Loucy (cell line): ENCODE measurements around the gene CNTNAP2.

ENCODE experiments used
- EZH2phosphoT487 ChIP-seq: fragments of 200-600 bp; IDR thresholded peaks from 2 replicates; pipeline ENCODE4 v1.6.1; 2018; ENCODE audit warnings: antibody characterized with exemption, mild to moderate bottlenecking, moderate library complexity, borderline replicate concordance
- TF ChIP-seq, protein P1 (sequence below): fragments of 200-600 bp; sonication (generic); conservative IDR thresholded peaks from 2 replicates; pipeline ENCODE4 v1.5.1; 2014; ENCODE audit warnings: mild to moderate bottlenecking, antibody characterized with exemption, low read length

DNA sequence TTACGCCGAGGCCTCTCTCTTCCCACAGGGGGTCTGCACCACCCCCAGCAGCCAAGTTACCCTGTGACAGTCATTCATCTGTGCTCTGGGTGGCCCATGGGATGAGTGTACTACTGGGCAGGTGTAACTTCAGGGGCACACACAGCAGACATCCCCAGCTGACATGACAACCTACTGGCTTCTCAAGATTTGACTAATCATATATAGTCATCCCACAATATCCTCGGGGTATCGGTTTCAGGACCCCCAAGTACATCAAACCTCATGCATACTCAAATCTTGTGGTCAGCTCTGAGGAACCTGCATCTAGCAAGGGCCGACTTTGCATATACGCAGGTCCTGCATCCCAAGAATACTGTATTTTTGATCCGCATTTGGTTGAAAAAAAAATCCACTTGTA is 2137.0 kb downstream of the CNTNAP2 start:
- TF ChIP-seq, protein P1, sequence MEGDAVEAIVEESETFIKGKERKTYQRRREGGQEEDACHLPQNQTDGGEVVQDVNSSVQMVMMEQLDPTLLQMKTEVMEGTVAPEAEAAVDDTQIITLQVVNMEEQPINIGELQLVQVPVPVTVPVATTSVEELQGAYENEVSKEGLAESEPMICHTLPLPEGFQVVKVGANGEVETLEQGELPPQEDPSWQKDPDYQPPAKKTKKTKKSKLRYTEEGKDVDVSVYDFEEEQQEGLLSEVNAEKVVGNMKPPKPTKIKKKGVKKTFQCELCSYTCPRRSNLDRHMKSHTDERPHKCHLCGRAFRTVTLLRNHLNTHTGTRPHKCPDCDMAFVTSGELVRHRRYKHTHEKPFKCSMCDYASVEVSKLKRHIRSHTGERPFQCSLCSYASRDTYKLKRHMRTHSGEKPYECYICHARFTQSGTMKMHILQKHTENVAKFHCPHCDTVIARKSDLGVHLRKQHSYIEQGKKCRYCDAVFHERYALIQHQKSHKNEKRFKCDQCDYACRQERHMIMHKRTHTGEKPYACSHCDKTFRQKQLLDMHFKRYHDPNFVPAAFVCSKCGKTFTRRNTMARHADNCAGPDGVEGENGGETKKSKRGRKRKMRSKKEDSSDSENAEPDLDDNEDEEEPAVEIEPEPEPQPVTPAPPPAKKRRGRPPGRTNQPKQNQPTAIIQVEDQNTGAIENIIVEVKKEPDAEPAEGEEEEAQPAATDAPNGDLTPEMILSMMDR = no peak
- no peak for TF ChIP-seq EZH2phosphoT487
